ENCODE data around the gene TP53I13. TPM values are rescaled to one million over a fixed set of nuclear protein-coding genes. Genes with fewer than 3 reads are reported as not detected.

Gene TP53I13
- total and polyA plus RNA-seq, 2 of the 13 experiments (the other 11 are each of a cell fraction or from before 2014, with no cell fraction given): 16.9 to 25.7 TPM

DNA sequence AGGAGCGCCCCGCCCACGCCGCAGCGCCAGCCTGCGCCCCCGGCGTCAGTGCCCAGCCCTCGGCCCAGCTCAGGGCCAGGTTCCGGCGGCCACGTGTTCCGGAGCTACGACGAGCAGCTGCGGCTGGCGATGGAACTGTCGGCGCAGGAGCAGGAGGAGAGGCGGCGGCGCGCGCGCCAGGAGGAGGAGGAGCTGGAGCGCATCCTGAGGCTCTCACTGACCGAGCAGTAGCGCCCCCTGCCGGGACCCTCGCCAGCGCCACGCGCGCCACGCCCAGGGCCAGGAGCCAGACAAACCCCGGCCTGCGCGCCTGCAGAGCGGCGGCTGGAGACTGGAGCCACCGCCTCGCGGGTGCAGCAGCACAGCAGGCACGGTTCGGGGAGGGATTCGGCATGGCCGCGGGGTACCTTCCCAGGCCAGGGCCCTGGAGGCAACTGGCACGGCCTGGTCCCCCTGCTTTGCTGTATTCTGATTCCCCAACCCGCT, 44.9 kb downstream of the TP53I13 start (continued):
- TF ChIP-seq, protein P1, sequence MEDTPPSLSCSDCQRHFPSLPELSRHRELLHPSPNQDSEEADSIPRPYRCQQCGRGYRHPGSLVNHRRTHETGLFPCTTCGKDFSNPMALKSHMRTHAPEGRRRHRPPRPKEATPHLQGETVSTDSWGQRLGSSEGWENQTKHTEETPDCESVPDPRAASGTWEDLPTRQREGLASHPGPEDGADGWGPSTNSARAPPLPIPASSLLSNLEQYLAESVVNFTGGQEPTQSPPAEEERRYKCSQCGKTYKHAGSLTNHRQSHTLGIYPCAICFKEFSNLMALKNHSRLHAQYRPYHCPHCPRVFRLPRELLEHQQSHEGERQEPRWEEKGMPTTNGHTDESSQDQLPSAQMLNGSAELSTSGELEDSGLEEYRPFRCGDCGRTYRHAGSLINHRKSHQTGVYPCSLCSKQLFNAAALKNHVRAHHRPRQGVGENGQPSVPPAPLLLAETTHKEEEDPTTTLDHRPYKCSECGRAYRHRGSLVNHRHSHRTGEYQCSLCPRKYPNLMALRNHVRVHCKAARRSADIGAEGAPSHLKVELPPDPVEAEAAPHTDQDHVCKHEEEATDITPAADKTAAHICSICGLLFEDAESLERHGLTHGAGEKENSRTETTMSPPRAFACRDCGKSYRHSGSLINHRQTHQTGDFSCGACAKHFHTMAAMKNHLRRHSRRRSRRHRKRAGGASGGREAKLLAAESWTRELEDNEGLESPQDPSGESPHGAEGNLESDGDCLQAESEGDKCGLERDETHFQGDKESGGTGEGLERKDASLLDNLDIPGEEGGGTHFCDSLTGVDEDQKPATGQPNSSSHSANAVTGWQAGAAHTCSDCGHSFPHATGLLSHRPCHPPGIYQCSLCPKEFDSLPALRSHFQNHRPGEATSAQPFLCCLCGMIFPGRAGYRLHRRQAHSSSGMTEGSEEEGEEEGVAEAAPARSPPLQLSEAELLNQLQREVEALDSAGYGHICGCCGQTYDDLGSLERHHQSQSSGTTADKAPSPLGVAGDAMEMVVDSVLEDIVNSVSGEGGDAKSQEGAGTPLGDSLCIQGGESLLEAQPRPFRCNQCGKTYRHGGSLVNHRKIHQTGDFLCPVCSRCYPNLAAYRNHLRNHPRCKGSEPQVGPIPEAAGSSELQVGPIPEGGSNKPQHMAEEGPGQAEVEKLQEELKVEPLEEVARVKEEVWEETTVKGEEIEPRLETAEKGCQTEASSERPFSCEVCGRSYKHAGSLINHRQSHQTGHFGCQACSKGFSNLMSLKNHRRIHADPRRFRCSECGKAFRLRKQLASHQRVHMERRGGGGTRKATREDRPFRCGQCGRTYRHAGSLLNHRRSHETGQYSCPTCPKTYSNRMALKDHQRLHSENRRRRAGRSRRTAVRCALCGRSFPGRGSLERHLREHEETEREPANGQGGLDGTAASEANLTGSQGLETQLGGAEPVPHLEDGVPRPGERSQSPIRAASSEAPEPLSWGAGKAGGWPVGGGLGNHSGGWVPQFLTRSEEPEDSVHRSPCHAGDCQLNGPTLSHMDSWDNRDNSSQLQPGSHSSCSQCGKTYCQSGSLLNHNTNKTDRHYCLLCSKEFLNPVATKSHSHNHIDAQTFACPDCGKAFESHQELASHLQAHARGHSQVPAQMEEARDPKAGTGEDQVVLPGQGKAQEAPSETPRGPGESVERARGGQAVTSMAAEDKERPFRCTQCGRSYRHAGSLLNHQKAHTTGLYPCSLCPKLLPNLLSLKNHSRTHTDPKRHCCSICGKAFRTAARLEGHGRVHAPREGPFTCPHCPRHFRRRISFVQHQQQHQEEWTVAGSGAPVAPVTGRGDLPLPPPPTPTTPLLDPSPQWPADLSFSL (CRISPR knock-in tag; IDR thresholded peaks at IDR 0.05): no peak
- TF ChIP-seq ZNF619 (CRISPR knock-in tag; IDR thresholded peaks at IDR 0.05) (no peak), HBP1 (CRISPR knock-in tag; IDR thresholded peaks at IDR 0.05; ENCODE audit: low read depth) (no peak), TAF15 (IDR thresholded peaks at IDR 0.05; ENCODE audit: low read depth, low read length, poor library complexity, severe bottlenecking) (no peak), ATF3 (CRISPR knock-in tag; IDR thresholded peaks at IDR 0.05) (peak; percentile 39; the same call in 1 of the 2 replicates), CENPT (CRISPR knock-in tag; IDR thresholded peaks at IDR 0.05; ENCODE audit: low read depth) (peak; percentile 87; the same call in 1 of the 2 replicates), ZSCAN30 (CRISPR knock-in tag; IDR thresholded peaks at IDR 0.05) (no peak), ZNF710 (CRISPR knock-in tag; IDR thresholded peaks at IDR 0.05; ENCODE audit: borderline replicate concordance) (peak; percentile 46; the same call in 1 of the 2 replicates), NR0B2 (CRISPR knock-in tag; IDR thresholded peaks at IDR 0.05) (peak; percentile 65; the same call in 1 of the 2 replicates), BATF2 (CRISPR knock-in tag; IDR thresholded peaks at IDR 0.05) (peak; percentile 76), ZNF644 (CRISPR knock-in tag; IDR thresholded peaks at IDR 0.05; ENCODE audit: low read depth) (no peak), STAT6 (CRISPR knock-in tag; IDR thresholded peaks at IDR 0.05; ENCODE audit: borderline replicate concordance) (no peak), ZNF207 (IDR thresholded peaks at IDR 0.05; ENCODE audit: borderline replicate concordance) (no peak), ZNF326 (CRISPR knock-in tag; IDR thresholded peaks at IDR 0.05; ENCODE audit: borderline replicate concordance) (no peak)

All from HepG2 (cell line).